Activated B cell treated with CpG ODN at 0.5 μM for 24 hours (primary cell): ENCODE data around the gene SCARB1. TPM values are rescaled to one million over a fixed set of nuclear protein-coding genes. Genes with fewer than 3 reads are reported as not detected.

Experiments used
- ATAC-seq: fragments of 200-7000 bp; cut with Tn5 transposase; one replicate; pipeline ENCODE4 v1.10.0; 2021; ENCODE audit warnings: low read depth, mild to moderate bottlenecking, moderate library complexity
- CTCF ChIA-PET: fragments of 350-600 bp; sonication (Branson Sonifier 250); formaldehyde crosslinking; loops from one replicate; lab custom pipeline; 2021; ENCODE audit warnings: antibody characterized with exemption; lab: Charles Lee
- POLR2A ChIA-PET: fragments of 350-600 bp; sonication (Branson Sonifier 250); formaldehyde crosslinking; loops from one replicate; lab custom pipeline; 2021; ENCODE audit warnings: antibody characterized with exemption; lab: Charles Lee
- DNase-seq: peaks from one replicate; pipeline ENCODE4 v3.0.0; 2022
- H3K27ac Mint-ChIP-seq: one replicate; pipeline ENCODE4 v1.8.0; 2020; ENCODE audit warnings: mixed read lengths
- H3K27me3 Mint-ChIP-seq: one replicate; pipeline ENCODE4 v1.8.0; 2021; ENCODE audit warnings: mixed read lengths
- H3K36me3 Mint-ChIP-seq: one replicate; pipeline ENCODE4 v1.8.0; 2021; ENCODE audit warnings: low read depth, mixed read lengths
- H3K4me1 Mint-ChIP-seq: one replicate; pipeline ENCODE4 v1.8.0; 2021; ENCODE audit warnings: mixed read lengths
- H3K4me3 Mint-ChIP-seq: one replicate; pipeline ENCODE4 v1.8.0; 2020; ENCODE audit warnings: mild to moderate bottlenecking, mixed read lengths
- H3K9me3 Mint-ChIP-seq: one replicate; pipeline ENCODE4 v1.8.0; 2020; ENCODE audit warnings: mixed read lengths
- CTCF ChIP-seq: fragments of 200-600 bp; IDR thresholded peaks from one replicate; pipeline ENCODE4 v1.8.0; 2022; ENCODE audit warnings: antibody characterized with exemption, mild to moderate bottlenecking
- intact Hi-C: fragments of 100-400 bp; cut with micrococcal nuclease; formaldehyde crosslinking; loops from one replicate; pipeline ENCODE4 v1.15.1; 2024
- total RNA-seq: library from RNA; stranded (reverse); gene quantifications from 2 replicates; pipeline ENCODE4 v1.2.3, GENCODE V29; 2022

The SCARB1 gene
- total RNA-seq, 1 donor from 2014 or later, result 39.3 TPM

- Mint-ChIP-seq H3K9me3 (no peaks in the 10 kb centered on the region), H3K36me3 (no peaks in the 10 kb centered on the region), H3K4me3 (no peak overlapping the region), H3K27ac (no peak overlapping the region), H3K4me1 (peaks cover 4% of the 10 kb centered on the region), H3K27me3 (peaks cover 43% of the 10 kb centered on the region)
- no peak for DNase-seq
- CTCF ChIA-PET, result interaction anchor here (1.7 kb wide), 1 partner anchor 16 kb away, joined by 3 read pairs; no protein-coding TSS in a partner anchor
- POLR2A ChIA-PET, result no interaction called here
- ATAC-seq, result no peak
- intact Hi-C loops, result no loop called here
- no peak for TF ChIP-seq CTCF
Measured at GRCh38 chr12:124755801-124756148, 107.9 kb downstream of the SCARB1 start.

- TF ChIP-seq CTCF, result no peak
- no peak overlapping the region for H3K4me3 Mint-ChIP-seq
- intact Hi-C loops, result loop anchor here (5.0 kb wide), 1 partner anchor 408 kb away; no protein-coding TSS in a partner anchor
- POLR2A ChIA-PET, result interaction anchor here (0.5 kb wide), 1 partner anchor 127 kb away, joined by 5 read pairs; no protein-coding TSS in a partner anchor
- no peaks in the 10 kb centered on the region for H3K36me3 Mint-ChIP-seq
- DNase-seq (no peak), ATAC-seq (no peak)
- peaks cover 4% of the 10 kb centered on the region for H3K4me1 Mint-ChIP-seq
- no peak overlapping the region for H3K27ac Mint-ChIP-seq
- CTCF ChIA-PET, result interaction anchor here (1.7 kb wide), 1 partner anchor 17 kb away, joined by 3 read pairs; no protein-coding TSS in a partner anchor
- no peaks in the 10 kb centered on the region for H3K9me3 Mint-ChIP-seq
- peaks cover 41% of the 10 kb centered on the region for H3K27me3 Mint-ChIP-seq
Measured at GRCh38 chr12:124754949-124755800, 108.5 kb downstream of the SCARB1 start.

- peaks cover 4% of the 10 kb centered on the region for H3K4me1 Mint-ChIP-seq
- DNase-seq, result no peak
- ChIA-PET POLR2A (no interaction called here), CTCF (no interaction called here)
- no peaks in the 10 kb centered on the region for H3K36me3 Mint-ChIP-seq
- H3K27ac Mint-ChIP-seq, result no peak overlapping the region
- no peak overlapping the region for H3K4me3 Mint-ChIP-seq
- H3K9me3 Mint-ChIP-seq, result no peaks in the 10 kb centered on the region
- no peak for ATAC-seq
- TF ChIP-seq CTCF, result no peak
- H3K27me3 Mint-ChIP-seq, result peaks cover 35% of the 10 kb centered on the region
- intact Hi-C loops, result loop anchor here (5.0 kb wide), 1 partner anchor 407 kb away; no protein-coding TSS in a partner anchor
Measured at GRCh38 chr12:124754491-124754890, 109.2 kb downstream of the SCARB1 start.

GRCh38 chr12:124753993-124754392 is 109.7 kb downstream of the SCARB1 start:
- H3K36me3 Mint-ChIP-seq, result no peaks in the 10 kb centered on the region
- no peak for DNase-seq
- ChIA-PET POLR2A (no interaction called here), CTCF (no interaction called here)
- H3K27me3 Mint-ChIP-seq, result peaks cover 32% of the 10 kb centered on the region
- H3K27ac Mint-ChIP-seq, result no peak overlapping the region
- no peak overlapping the region for H3K4me3 Mint-ChIP-seq
- H3K9me3 Mint-ChIP-seq, result no peaks in the 10 kb centered on the region
- intact Hi-C loops, result loop anchor here (5.0 kb wide), 1 partner anchor 407 kb away; no protein-coding TSS in a partner anchor
- H3K4me1 Mint-ChIP-seq, result peaks cover 4% of the 10 kb centered on the region
- no peak for TF ChIP-seq CTCF
- ATAC-seq, result no peak

GRCh38 chr12:124753228-124753591 is 110.5 kb downstream of the SCARB1 start:
- DNase-seq (no peak), ATAC-seq (no peak)
- Mint-ChIP-seq H3K4me3 (no peak overlapping the region), H3K9me3 (no peaks in the 10 kb centered on the region), H3K27ac (no peak overlapping the region), H3K27me3 (peaks cover 32% of the 10 kb centered on the region), H3K4me1 (peaks cover 4% of the 10 kb centered on the region), H3K36me3 (no peaks in the 10 kb centered on the region)
- intact Hi-C loops, result loop anchor here (5.0 kb wide), 1 partner anchor 406 kb away; no protein-coding TSS in a partner anchor
- TF ChIP-seq CTCF, result no peak
- ChIA-PET POLR2A (no interaction called here), CTCF (no interaction called here)
